ENCODE results near the gene CACNA1G. TPM values are rescaled to one million over a fixed set of nuclear protein-coding genes. Genes with fewer than 3 reads are reported as not detected.

The CACNA1G gene
- total RNA-seq, 1 donor from 2014 or later: 0.27 TPM

DNA sequence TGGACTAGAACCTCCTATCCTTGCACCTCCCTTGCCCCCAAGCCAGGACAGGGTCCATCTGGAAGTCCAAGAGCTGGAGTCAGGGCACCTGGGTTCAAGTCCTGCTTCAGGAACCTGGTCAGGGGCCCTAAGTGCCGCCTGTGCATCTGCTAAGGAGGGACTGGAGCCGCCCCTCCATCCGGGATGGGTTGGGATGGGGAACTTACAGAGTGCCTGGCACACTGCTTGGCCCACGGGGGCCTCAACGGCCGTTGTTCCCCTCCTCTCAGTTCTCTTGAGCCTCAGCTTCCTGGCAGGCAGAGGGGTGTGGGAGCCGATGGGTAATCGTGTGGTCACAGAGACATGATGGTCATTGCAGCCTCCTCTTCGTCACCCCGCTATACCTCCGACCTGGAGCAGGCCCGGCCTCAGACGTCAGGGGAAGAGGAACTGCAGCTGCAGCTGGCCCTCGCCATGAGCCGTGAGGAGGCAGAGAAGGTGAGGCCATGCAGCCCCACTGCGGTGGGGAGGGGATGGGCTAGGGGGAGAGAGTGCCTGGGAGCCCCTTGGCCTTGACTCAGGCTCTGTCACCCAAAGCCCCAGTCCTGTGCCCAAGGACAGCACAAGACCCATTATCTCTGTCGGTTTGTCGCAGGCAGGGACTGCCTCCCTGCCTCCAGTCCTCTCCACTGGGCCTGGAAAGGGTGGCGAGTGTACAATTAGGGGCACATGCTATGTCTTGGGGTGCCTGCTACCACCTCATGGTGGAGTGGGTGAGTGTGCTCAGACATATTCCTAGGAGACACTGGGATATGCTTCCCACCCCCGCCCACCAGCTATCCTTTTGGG lies 22.6 kb upstream of the CACNA1G start:
- TF ChIP-seq, protein P1, sequence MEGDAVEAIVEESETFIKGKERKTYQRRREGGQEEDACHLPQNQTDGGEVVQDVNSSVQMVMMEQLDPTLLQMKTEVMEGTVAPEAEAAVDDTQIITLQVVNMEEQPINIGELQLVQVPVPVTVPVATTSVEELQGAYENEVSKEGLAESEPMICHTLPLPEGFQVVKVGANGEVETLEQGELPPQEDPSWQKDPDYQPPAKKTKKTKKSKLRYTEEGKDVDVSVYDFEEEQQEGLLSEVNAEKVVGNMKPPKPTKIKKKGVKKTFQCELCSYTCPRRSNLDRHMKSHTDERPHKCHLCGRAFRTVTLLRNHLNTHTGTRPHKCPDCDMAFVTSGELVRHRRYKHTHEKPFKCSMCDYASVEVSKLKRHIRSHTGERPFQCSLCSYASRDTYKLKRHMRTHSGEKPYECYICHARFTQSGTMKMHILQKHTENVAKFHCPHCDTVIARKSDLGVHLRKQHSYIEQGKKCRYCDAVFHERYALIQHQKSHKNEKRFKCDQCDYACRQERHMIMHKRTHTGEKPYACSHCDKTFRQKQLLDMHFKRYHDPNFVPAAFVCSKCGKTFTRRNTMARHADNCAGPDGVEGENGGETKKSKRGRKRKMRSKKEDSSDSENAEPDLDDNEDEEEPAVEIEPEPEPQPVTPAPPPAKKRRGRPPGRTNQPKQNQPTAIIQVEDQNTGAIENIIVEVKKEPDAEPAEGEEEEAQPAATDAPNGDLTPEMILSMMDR (IDR thresholded peaks at IDR 0.05; ENCODE audit: insufficient read depth, low read depth, low read length): no peak
- TF ChIP-seq EZH2 (IDR thresholded peaks at IDR 0.05; ENCODE audit: insufficient read depth, low read length): no peak
- FAIRE-seq (no peak), DNase-seq (ENCODE audit: low read depth) (no peak)
- Histone ChIP-seq H4K20me1 (ENCODE audit: insufficient read depth, low read length) (no peaks in the 10 kb centered on the region), H3K27ac (ENCODE audit: low read depth, low read length) (no peak overlapping the region), H3K4me2 (ENCODE audit: low read length) (no peak overlapping the region), H2AFZ (ENCODE audit: low read depth, low read length) (no peak overlapping the region), H3K79me2 (ENCODE audit: insufficient read depth, low read length) (no peaks in the 10 kb centered on the region), H3K36me3 (ENCODE audit: insufficient read depth, low read length) (no peaks in the 10 kb centered on the region), H3K27me3 (ENCODE audit: insufficient read depth, low read length) (peaks cover 5% of the 10 kb centered on the region), H3K4me3 (ENCODE audit: insufficient read depth, low read depth, low read length) (no peak overlapping the region), H3K9ac (ENCODE audit: low read length) (no peak overlapping the region), H3K4me1 (ENCODE audit: insufficient read depth, low read length) (peaks cover 26% of the 10 kb centered on the region), H3K9me3 (ENCODE audit: insufficient read depth, low read depth, low read length) (no peaks in the 10 kb centered on the region)
- Mint-ChIP-seq H3K4me3 (ENCODE audit: unreplicated experiment) (no peak overlapping the region), H3K27ac (ENCODE audit: unreplicated experiment) (no peak overlapping the region), H3K36me3 (ENCODE audit: low read depth, unreplicated experiment) (peaks cover 9% of the 10 kb centered on the region), H3K9me3 (ENCODE audit: unreplicated experiment) (peaks cover 2% of the 10 kb centered on the region), H3K27me3 (ENCODE audit: low read depth, unreplicated experiment) (peaks cover 40% of the 10 kb centered on the region), H3K4me1 (ENCODE audit: low read depth, unreplicated experiment) (peaks cover 17% of the 10 kb centered on the region)

DNA sequence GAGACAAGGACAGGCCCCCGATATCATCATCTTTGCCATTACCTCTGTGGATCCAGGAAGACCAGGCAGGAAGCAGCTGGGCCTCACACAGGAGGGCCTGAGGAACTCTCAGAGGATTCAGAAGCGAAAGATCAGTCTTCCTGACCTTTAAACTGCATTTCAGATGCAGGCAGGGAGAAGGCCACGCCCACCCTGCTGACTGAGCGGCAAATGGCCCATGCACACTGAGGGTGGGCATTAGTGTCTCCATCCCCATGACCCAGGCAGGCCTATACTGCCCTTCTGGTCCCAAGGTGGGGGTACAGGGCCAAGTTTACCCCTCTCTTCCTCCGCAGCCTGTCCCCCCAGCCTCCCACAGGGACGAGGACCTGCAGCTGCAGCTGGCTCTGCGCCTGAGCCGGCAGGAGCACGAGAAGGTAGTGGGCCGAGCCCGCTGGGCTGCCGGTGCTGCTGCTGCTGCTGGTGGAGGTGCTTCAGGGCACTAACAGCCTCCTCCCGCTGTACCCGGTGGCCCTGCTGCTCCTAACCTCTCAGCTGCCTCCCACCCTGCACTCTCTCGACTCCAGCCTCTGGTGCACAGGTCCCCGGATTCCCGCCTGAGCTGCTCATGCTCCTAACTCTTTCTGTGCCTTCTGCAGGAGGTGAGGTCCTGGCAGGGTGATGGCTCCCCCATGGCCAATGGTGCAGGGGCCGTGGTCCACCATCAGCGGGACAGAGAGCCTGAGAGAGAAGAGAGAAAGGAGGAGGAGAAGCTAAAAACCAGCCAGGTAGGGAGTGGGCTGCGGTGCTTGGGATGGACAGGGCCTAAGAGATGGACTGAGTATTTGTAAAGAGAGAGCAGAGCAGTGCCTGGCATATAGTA lies 21.7 kb upstream of the CACNA1G start:
- H3K27me3 Mint-ChIP-seq (ENCODE audit: low read depth, unreplicated experiment): peaks cover 34% of the 10 kb centered on the region
- Histone ChIP-seq H2AFZ (ENCODE audit: low read depth, low read length) (no peak overlapping the region), H3K36me3 (ENCODE audit: insufficient read depth, low read length) (no peaks in the 10 kb centered on the region), H3K27ac (ENCODE audit: low read depth, low read length) (no peak overlapping the region), H3K9ac (ENCODE audit: low read length) (no peak overlapping the region), H3K4me1 (ENCODE audit: insufficient read depth, low read length) (peaks cover 23% of the 10 kb centered on the region), H3K4me3 (ENCODE audit: insufficient read depth, low read depth, low read length) (no peak overlapping the region), H3K9me3 (ENCODE audit: insufficient read depth, low read depth, low read length) (no peaks in the 10 kb centered on the region), H3K4me2 (ENCODE audit: low read length) (no peak overlapping the region), H4K20me1 (ENCODE audit: insufficient read depth, low read length) (no peaks in the 10 kb centered on the region), H3K79me2 (ENCODE audit: insufficient read depth, low read length) (no peaks in the 10 kb centered on the region), H3K27me3 (ENCODE audit: insufficient read depth, low read length) (no peaks in the 10 kb centered on the region)
- H3K36me3 Mint-ChIP-seq (ENCODE audit: low read depth, unreplicated experiment): peaks cover 9% of the 10 kb centered on the region
- H3K4me3 Mint-ChIP-seq (ENCODE audit: unreplicated experiment): no peak overlapping the region
- FAIRE-seq: no peak
- DNase-seq (ENCODE audit: low read depth): no peak
- TF ChIP-seq, protein P1 (IDR thresholded peaks at IDR 0.05; ENCODE audit: insufficient read depth, low read depth, low read length): no peak
- TF ChIP-seq EZH2 (IDR thresholded peaks at IDR 0.05; ENCODE audit: insufficient read depth, low read length): no peak
- H3K27ac Mint-ChIP-seq (ENCODE audit: unreplicated experiment): no peak overlapping the region
- H3K4me1 Mint-ChIP-seq (ENCODE audit: low read depth, unreplicated experiment): peaks cover 14% of the 10 kb centered on the region
- peaks cover 2% of the 10 kb centered on the region for H3K9me3 Mint-ChIP-seq (ENCODE audit: unreplicated experiment)
